DMS79 treated with DMSO at 0.1 percent for 48 hours (cell line): ENCODE results near the gene ZEB1.
"Not testable (repeated sequence)": the region's sequence is repeated elsewhere in the genome, so short reads cannot be mapped to it uniquely, and the experiment has no call there.

ENCODE experiments used
- DNase-seq: peaks from one replicate; lab custom pipeline; 2025; lab: John Stamatoyannopoulos, UW

The ZEB1 gene

DNA sequence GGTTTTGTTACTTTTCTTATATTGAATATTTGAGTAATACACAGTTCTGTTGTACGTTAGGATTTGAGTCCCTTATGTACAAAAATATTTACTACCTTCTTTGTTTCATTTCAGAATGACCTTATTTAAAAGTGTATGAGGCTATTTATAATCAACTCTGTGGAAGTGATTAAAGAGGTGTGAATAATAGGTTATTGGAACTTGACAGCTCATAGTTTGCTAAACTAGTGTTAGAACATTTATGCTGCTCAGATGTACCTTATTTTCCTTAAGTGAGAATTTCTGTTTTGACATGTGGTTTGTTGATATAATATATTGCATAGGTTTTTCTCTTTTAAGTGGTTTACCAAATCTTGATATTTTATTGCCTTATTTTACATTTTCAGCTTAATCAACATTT, 105.5 kb downstream of the ZEB1 start:
- no peak for DNase-seq

DNA sequence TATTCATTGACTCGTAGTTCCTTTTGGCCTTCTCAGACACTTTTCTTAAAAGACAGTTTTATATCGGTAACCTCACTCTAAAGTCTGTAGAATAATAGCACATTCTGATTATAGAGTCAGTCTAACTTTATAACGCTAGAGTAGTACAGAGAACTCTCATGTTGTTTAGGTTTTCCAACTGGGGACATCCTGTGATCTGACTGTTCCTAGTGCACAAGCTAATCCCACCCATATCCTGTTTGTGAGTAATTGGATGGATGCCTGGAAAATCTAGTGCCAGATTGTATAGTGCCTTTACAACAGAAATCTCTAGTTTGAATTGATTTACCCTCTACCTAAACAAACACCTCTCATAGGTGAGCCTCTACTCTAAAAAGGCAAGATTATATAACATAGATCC, 107.4 kb downstream of the ZEB1 start:
- DNase-seq = no peak

DNA sequence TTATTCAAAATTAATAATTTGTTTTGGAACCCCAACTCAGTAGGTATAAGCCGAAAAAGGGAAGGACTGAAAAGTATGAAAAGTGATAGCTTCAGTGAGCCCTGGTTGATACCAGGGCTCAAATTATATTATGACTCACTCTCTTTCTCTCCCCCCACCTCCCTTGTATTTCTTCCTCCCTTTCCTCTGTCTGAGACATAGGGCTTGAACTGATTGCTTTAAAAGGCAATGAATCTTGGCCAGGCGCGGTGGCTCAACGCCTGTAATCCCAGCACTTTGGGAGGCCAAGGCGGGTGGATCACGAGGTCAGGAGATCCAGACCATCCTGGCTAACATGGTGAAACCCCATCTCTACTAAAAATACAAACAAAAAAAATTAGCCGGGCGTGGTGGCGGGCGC, 108.3 kb downstream of the ZEB1 start:
- DNase-seq = not testable (repeated sequence)

DNA sequence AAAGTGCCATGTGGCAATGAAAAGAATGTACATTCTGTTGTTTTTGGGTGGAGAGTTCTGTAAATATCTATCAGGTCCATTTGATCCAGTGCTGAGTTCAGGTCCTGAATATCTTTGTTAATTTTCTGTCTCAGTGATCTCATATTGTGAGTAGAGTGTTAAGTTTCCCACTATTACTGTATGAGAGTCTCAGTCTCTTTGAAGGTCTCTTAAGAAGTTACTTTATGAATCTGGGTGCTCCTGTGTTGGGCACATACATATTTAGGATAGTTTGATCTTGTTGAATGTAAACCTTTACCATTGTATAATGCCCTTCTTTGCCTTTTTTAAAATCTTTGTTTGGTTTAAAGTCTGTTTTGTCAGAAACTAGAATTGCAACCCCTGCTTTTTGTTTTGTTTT, 109.5 kb downstream of the ZEB1 start:
- not testable (repeated sequence) for DNase-seq

DNA sequence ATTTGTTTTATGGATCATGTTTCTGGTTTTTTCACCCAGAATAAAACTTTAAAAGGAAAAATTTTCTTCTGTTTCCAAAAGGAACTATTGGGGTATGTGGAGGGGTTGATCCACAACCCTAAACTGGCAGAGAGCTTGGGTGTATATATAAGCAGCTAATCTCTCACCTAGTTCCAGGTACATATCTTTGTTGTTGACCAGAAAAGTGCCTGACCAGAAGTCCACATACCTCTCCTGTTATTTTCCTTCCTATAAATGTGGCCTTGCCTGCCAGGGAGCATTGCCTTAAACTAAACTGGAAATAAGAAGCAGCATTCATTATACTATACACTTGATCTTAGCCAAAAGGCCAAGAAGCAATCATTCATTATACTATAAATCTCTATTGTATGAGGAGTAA, 112.0 kb downstream of the ZEB1 start:
- DNase-seq = no peak

DNA sequence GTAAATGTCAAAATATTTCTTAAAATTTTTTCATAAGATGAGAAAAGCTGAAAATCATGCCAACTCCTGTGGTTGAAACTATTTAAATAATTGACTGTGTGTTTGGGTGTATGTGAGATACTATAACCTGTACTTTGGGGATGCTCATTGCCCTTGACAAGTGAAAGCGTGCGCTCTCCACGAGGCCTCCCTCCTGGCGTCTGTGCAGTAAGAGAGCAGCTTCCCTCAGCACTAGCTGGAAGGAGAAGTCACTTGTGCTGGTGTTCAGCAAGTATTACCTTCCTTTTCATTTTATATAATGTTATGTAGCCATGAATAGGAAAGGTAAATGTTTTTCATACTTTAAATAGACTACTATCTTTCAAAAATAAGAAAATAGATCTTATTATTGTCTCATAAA, 118.9 kb downstream of the ZEB1 start:
- no peak for DNase-seq

DNA sequence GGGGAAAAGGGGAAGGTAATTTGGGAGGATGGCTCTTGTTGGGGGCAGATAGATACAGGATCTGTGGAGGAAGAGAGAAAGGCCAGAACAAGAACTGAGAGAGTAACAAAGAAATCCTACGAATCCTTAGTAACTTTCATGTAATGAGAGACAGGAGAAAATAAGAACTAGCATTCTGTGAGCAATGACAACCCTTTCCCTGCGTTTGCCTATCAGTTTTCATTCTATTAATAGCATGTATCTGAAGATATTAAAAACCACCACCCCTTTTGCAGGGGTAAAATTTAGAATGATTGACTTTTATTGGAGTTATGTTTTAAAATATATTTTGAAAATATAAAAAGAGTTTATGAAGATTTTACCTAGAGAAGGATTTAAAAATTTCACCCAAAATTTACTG, 132.8 kb downstream of the ZEB1 start:
- DNase-seq = no peak

DNA sequence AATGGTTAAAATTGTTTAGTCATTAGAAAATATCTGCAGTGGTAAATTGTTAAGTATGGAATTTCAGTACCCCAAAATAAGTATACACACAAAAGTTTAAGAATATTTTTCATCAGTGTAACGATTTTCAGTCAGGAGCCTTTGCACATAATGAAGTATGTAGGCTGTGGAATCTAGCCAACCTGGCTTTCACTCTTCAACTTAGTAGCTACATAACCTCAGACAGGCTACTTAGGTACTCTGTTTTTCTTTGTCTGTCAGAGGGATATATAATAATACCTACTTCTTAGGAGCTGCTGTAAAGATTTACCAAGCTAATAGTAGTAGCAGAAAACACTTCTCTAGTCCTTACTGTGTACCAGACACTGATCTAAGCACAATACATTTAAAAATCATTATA, 137.5 kb downstream of the ZEB1 start:
- DNase-seq = no peak

DNA sequence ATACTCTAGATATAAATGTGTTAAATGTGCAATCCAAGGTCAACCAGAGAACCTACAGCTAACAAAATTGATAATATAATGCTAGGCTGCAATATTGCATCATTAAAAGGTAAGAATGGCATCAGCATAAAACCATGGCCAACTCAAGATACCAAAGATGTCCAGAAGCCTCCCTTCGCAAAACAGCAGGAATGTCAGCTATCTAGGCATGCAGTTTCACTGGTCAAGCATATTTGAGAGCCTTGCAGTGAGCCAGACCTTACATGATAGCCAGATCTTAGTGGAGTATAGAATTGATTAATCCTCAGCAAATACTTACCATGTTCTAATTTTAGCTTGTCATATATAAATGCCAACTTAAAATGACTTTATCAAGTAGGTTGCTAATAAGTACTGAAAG, 138.8 kb downstream of the ZEB1 start:
- DNase-seq = no peak

DNA sequence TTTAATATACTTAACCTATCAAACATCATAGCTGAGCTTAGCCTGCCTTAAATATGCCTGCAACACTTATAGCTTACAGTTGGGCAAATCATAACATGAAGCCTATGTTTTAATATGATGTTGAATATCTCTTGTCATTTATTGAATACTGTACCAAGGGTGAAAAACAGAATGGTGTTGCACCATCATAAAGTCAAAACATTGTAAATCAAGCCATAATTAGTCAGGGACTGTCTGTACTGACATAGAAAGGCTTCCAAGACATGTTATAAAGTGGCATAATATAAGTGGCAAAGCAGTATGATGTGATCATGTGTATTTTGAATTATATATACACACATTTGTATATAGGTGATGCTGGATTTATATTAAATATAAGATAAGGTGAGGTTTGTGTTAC, 140.0 kb downstream of the ZEB1 start:
- no peak for DNase-seq

DNA sequence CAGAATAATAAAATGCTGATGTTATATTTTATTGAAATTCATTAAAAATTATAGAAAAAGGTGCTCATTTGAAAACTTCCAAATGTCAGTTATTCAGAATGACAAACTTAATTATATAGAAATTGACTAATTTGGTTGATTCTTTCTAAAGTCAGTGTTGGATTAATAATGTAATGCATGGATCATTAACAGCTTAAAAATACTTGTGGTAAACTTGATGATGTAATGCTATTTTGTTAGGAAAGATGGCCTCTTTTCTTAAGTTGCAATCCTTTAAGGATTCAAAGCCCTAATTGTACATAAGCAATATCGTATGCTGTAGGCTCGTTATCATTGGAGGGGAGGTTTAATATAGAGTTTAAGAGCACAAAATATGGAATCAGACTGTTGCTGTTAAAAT, 141.2 kb downstream of the ZEB1 start:
- no peak for DNase-seq

DNA sequence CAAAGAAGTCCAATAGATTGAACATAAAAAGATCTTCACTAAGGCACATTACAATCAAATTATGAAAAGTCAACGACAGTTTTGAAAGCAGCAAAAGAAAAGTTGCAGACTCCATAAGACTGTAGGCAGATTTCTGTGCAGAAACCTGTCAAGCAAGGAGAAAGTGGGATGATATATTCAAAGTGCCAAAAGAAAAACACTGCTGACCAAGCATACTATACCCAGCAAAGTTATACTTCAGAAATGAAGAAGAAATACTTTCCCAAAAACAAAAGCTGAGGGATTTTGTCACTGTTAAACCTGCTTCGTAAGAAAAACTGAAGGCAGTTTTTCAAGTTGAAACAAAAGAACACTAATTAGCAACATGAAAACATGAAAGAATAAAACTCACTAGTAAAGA, 145.5 kb downstream of the ZEB1 start:
- no peak for DNase-seq

DNA sequence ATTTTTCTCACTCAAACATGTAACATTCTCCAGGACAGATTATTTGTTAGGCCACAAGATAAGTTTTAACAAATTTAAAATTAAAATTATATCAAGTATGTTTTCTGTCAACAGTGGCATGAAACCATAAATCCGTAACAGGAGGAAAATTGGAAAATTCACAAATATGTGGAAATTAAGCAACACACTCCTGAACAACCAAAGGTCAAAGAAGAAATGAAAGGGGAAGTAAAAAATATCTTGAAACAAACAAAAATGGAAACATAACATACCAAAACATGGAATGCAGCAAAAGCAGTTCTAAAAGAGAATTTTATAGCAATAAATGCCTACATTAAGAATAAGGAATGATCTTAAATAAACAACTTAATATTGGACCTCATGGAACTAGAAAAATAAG, 147.3 kb downstream of the ZEB1 start:
- no peak for DNase-seq

DNA sequence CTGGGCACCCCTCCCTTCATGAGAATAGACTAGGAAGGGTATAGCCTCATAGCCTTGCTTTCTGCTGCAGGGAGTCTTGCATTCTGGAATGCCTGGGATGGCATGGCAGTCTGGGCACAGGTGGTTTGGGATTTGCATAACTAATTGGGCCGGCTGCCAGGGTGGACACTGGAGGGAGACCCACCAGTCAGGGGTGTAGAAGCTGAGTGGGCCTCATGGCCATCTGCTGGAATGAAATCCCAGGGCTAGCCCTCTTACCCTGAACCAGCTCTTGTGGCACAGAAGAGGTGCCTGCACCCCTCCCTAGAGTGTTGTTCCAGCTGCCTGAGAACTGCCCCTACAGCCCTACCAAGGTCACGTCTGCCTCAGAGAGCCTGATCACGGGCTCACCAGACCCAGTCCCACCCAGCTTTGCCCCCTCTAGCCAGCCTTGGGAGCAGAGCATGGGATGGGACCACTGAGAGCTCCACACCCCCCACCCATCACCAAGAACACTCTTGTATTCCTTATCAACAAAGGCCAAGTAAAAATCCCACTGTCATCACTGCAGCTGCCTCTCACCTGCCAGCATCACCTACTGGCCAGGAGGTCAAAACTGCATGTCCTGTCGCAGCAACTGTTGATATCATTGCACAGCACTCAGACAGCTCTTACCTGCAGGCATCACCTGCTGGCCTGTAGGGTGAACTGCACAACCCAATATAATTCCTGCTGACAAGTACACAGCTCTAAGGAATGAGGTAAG, 148.9 kb downstream of the ZEB1 start:
- DNase-seq = no peak

DNA sequence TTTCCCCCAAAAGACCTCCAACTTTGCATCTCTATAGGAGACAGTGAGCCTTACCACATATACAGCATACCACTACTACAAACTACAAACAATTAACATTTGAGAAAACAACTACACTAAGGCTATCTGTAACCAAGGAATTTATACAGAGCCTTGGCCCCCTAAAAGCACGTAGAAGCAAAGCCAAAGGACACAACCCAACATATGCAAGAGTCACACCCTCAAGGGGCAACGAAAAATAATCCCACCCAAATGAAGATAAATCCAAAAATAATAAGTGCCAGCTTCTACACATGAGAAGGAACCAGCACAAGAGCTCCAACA, 149.5 kb downstream of the ZEB1 start:
- DNase-seq = no peak

DNA sequence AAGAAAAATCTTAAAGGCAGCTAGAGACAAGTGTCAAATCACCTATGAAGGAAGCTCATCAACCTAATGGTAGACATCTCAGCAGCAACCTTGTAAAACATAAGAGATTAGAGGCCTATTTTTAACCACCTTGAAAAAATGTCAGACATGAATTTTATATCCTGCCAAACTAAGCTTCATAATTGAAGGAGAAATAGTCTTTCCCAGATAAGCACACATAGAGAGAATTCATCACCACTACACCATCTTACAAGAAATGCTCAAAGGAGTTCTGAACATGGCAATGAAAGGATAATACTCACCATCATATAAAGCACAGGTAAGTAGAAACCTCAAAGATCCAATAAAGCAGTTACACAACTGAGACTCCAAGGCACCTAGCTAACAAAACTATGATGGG, 156.5 kb downstream of the ZEB1 start:
- DNase-seq = no peak

DNA sequence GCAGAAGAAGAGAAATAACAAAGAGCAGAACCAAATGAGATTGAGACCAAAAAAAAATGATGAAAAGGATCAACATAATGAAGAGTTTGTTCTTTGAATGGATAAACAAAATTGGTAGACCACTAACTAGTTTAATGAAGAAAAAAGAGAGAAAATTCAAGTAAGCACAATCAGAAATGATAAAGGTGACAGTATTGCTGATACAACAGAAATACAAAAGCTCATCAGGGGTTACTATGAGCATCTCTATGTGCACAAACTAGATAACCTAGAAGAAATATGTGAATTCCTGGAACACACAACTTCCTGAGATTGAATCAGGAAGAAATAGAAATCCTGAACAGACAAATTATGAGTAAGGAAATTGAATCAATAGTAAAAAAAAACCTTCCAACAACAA, 157.1 kb downstream of the ZEB1 start:
- DNase-seq = no peak

DNA sequence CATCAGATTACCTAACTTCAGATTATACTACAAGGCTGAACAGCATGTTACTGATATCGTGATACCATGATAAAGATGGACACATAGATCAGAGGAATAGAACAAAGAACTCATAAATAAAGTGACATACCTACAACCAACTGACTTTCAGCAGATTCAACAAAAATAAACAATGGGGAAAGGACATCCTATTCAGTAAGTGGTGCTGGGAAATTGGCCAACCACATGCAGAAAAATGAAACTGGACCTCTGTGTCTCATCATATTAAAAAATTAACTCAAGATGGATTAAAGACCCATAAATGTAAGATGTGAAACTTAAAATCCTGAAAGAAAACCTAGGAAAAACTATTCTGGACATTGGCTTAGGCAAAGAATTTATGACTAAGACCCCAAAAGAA, 158.6 kb downstream of the ZEB1 start:
- no peak for DNase-seq

DNA sequence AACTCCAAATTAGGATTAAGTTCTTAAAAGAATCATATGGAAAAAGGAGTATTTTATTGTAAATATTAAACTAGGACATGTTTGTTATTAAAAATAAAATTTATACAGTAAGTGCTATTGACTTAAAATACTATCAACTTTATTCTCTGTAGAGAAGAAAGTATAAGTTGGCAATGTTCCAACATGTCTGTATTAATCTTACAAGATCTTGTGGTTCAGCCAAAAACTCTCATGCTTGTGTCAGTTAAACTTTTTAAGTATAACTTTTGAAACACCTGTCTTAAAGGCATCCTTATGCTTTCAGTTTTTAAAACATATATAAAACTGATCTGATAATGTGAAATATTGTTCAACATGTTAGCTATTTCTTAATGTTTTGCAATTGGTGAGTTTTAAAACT, 160.7 kb downstream of the ZEB1 start:
- DNase-seq = no peak

DNA sequence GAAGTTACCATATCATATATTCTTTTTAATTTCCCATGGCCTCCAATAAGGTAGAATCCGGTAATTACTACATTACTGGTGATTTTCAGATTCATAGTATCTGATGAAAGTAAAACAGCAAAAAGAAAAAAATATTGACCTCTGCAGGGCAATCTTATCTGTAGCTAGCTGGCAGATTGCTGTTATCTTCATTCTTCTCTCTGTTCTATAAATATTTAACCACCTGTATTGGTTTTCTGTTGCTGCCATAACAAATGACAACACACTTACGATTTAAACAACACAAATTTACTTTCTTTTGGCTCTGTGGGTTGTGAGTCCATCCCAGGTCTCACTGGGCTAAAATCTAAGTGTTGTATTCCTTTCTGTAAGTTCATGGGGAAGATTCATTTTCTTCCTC, 164.5 kb downstream of the ZEB1 start:
- no peak for DNase-seq

DNA sequence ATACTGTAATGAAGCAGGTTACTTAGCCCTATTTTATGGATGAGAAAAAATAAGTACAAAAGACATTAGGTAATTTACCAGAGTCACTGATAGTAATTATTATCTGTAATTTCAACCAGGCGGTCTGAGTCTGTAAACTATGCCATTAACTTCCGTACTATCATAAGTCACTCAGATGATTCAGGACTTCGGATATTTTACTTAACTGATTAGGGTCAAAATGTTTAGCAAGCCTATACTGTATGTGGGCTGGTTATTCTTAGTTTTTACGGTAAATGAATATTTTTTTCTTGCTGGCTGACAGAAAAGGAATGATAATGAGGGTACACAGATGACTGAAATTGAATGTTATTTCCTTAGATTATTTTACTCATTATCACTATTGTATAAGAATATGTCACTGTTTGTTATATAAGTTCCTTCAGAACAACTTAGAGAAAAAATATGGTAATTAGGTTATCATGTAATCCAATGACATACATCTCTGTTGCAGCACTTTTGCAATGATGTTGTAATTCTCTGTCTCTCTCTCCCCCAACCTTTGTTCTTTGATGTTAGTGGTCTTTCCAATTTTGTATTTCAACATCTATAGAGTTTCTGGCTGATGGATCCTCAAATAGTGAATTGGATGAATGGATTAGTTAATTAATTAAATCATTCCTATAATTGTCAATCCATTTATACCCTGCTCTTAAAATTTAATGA, 165.6 kb downstream of the ZEB1 start:
- DNase-seq = no peak

DNA sequence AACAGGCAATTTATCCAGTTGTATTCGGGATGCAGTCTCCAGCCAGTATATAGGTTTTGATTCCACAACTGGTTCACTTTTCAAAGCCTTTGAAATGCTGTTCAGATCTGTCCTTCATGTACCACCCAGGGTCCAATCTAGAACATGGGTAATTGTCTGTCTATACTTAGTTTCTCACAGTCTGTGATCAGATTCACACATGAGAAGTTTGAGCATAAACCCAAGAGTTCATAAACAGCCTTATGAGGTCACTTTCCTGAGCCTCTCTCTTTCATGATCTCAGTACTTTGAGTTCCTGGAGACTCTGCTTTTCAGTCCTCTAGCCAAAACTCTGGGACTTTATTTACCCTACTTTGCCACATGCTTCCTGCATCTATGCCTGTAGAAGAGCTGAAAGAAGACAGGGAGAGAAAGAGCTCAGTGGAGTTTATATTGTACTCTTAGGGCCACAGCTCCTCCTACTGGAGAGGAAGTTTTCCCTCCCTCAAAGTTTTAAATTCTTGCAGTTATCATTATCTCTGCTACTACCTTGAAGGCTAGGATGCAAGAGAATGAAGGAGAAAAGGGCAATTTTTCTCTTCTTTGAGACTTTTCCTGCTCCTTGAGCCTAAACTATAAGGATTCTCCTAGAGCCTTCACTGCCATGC, 172.0 kb downstream of the ZEB1 start:
- DNase-seq = no peak

DNA sequence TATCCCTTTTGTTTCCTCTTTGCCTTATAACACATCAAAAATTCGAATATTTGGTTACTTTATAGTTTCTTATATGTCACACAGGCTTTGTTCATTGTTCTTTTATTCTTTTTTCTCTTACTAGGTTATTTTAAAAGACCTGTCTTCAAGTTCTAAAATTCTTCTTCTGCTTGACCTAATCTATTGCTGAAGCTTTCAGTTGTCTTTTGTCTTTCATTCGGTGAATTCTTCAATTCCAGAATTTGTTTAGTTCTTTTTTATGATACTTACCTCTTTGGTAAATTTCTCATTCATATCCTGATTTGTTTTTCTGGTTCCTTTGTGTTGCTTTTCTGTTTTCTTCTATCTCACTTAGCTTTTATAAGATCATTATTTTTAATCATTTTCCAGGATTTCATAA, 188.4 kb downstream of the ZEB1 start:
- no peak for DNase-seq

DNA sequence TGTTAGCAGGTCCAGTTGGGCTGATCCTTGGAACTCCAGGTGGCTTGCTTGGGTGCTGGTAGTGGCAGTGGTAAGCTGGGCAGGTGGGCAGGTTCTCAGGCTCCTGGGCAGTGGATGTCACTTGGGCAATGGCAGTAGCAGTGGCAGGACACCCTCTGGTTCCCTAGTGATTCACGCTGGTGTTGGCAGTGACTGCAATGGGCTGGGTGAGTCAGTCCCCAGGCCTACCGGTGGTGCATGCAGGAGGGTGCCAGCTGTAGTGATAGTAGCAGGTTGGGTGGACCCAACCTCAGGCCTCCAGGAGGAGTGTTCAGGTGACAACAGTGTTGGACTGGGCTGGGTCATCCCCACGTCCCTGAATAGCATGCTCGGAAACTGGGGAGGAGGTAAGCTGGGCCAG, 189.2 kb downstream of the ZEB1 start:
- DNase-seq = no peak
